Measurements from ENCODE around the gene UNC5C.

DNA sequence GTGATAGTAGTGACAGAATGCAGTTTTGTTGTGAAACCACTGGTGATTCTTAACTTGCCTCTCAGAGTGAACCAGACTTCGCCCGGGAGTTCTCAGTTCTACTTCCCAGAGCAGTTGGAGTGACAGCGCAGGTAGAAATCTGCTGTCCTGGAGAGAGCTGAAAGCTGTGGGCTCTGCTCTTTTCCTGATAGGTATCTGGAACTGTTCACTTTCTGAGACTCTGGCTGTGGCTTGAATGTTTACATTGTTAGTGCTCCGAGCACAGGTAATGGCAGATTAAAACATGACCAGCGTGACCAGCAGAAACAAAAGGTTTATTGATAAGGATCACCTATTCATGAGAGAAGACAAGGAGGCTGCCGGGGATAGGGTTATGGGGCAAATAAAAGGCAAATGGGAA lies 430.3 kb downstream of the UNC5C start:
- TF ChIP-seq, protein P1, sequence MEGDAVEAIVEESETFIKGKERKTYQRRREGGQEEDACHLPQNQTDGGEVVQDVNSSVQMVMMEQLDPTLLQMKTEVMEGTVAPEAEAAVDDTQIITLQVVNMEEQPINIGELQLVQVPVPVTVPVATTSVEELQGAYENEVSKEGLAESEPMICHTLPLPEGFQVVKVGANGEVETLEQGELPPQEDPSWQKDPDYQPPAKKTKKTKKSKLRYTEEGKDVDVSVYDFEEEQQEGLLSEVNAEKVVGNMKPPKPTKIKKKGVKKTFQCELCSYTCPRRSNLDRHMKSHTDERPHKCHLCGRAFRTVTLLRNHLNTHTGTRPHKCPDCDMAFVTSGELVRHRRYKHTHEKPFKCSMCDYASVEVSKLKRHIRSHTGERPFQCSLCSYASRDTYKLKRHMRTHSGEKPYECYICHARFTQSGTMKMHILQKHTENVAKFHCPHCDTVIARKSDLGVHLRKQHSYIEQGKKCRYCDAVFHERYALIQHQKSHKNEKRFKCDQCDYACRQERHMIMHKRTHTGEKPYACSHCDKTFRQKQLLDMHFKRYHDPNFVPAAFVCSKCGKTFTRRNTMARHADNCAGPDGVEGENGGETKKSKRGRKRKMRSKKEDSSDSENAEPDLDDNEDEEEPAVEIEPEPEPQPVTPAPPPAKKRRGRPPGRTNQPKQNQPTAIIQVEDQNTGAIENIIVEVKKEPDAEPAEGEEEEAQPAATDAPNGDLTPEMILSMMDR (IDR thresholded peaks at IDR 0.05): no peak
- no peak for TF ChIP-seq POLR2AphosphoS5 (IDR thresholded peaks at IDR 0.05; ENCODE audit: low read depth, low read length)

All from Panc1 (cell line).